Activated naive CD8-positive, alpha-beta T cell treated with anti-CD3 and anti-CD28 coated beads for 36 hours (primary cell): Measurements from ENCODE around the gene TSHZ2. TPM values are rescaled to one million over a fixed set of nuclear protein-coding genes. Genes with fewer than 3 reads are reported as not detected.

ENCODE experiments used
- DNase-seq: peaks from one replicate; pipeline ENCODE4 v3.0.0; 2021
- H3K27ac Mint-ChIP-seq: one replicate; pipeline ENCODE4 v1.8.0; 2022; ENCODE audit warnings: mild to moderate bottlenecking, moderate library complexity, mixed read lengths
- H3K27me3 Mint-ChIP-seq: one replicate; pipeline ENCODE4 v1.8.0; 2022; ENCODE audit warnings: mild to moderate bottlenecking, mixed read lengths
- H3K36me3 Mint-ChIP-seq: one replicate; pipeline ENCODE4 v1.8.0; 2021; ENCODE audit warnings: mild to moderate bottlenecking, mixed read lengths
- H3K4me1 Mint-ChIP-seq: one replicate; pipeline ENCODE4 v1.8.0; 2021; ENCODE audit warnings: mixed read lengths
- H3K4me3 Mint-ChIP-seq: one replicate; pipeline ENCODE4 v1.8.0; 2022; ENCODE audit warnings: mild to moderate bottlenecking, moderate library complexity, mixed read lengths
- H3K9me3 Mint-ChIP-seq: one replicate; pipeline ENCODE4 v1.8.0; 2022; ENCODE audit warnings: mixed read lengths
- total RNA-seq, 2 experiments: library from RNA; stranded (reverse); gene quantifications; one replicate each; pipeline ENCODE4 v1.2.3, GENCODE V29; 2021

Gene TSHZ2
- total RNA-seq, 2 experiments from 2014 or later: 0.54 to 0.74 TPM

DNA sequence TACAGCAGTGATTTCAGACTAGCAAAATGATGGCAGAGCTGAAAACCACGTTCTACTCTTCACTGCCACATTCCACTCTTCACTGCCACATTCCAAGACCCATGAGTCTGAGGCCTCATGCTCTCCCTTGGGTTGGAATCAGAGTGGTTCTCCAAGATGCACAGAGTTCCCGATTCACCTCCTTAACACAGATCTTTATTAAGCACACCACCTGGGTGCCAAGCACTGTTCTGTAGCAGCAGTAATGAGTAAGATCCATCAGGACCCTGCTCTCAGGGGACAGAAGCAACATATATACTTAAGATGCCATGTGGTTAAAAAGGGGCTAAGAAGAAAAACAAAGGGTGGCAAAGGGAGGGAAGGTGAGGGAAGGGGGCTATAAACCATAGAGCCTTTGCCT is 26.9 kb downstream of the TSHZ2 start:
- H3K27ac Mint-ChIP-seq: no peak overlapping the region
- H3K4me3 Mint-ChIP-seq: no peak overlapping the region
- H3K9me3 Mint-ChIP-seq: no peaks in the 10 kb centered on the region
- H3K27me3 Mint-ChIP-seq: no peaks in the 10 kb centered on the region
- peaks cover 3% of the 10 kb centered on the region for H3K36me3 Mint-ChIP-seq
- H3K4me1 Mint-ChIP-seq: peaks cover 28% of the 10 kb centered on the region
- no peak for DNase-seq

- H3K9me3 Mint-ChIP-seq: no peaks in the 10 kb centered on the region
- peaks cover 22% of the 10 kb centered on the region for H3K4me1 Mint-ChIP-seq
- peak overlapping the region; percentile 66 for H3K4me3 Mint-ChIP-seq
- DNase-seq: no peak
- peaks cover 3% of the 10 kb centered on the region for H3K36me3 Mint-ChIP-seq
- H3K27me3 Mint-ChIP-seq: no peaks in the 10 kb centered on the region
- H3K27ac Mint-ChIP-seq: peak overlapping the region; percentile 93
These were observed 29.5 kb downstream of the TSHZ2 start for GRCh38 chr20:53001498-53002301.

DNA sequence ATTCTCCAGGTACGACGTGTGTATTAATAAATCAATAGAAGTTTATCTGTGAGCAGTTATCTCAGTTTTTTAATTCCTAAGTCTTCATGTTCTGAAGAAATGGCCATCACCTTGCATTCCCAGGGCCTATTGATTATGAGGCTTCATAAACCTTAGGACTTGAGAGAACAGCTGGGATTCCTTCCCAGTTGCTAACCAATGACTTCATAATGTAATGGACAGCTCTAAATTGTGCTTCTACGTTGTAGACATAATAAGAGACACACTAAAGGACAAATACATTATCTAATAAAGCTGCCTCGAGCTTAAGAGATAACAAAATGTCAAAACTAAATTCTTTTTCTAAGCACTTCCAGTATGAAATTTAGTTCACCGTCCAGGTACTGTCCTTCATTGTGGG is 30.6 kb downstream of the TSHZ2 start:
- Mint-ChIP-seq H3K4me1 (peaks cover 22% of the 10 kb centered on the region), H3K36me3 (peaks cover 3% of the 10 kb centered on the region), H3K27ac (no peak overlapping the region), H3K27me3 (no peaks in the 10 kb centered on the region), H3K4me3 (no peak overlapping the region), H3K9me3 (no peaks in the 10 kb centered on the region)
- no peak for DNase-seq

GRCh38 chr20:53003420-53004154 is 31.4 kb downstream of the TSHZ2 start:
- Mint-ChIP-seq H3K27ac (no peak overlapping the region), H3K9me3 (no peaks in the 10 kb centered on the region), H3K27me3 (no peaks in the 10 kb centered on the region), H3K36me3 (peaks cover 3% of the 10 kb centered on the region), H3K4me3 (no peak overlapping the region), H3K4me1 (peaks cover 22% of the 10 kb centered on the region)
- DNase-seq: no peak

DNA sequence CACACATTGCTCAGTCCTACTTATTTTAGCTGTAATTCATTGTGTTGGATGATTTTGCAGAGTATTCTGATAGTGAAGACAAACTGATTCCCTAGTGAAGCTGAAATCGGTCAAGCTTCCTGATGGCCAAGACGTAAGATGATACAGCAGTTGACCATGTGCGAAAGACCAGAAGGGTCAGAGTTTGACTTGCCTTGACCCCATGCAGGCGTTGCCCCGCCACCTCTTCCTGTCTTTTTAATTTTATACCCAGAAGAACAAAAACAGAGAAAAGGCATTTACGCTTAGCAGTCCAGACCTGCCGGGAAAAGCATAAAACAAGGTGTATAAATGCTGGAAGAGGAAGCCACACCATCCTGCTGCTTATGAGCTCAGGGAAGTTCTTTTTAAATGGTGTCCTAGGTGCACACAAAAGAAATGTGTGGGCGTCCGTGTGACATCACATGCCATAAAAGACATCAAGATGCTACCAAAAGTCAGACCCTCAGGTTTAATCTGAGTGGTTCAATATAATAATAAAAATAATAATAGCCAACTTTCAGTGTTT is 32.2 kb downstream of the TSHZ2 start:
- no peak overlapping the region for H3K4me3 Mint-ChIP-seq
- no peaks in the 10 kb centered on the region for H3K9me3 Mint-ChIP-seq
- H3K27ac Mint-ChIP-seq: no peak overlapping the region
- peaks cover 20% of the 10 kb centered on the region for H3K4me1 Mint-ChIP-seq
- H3K27me3 Mint-ChIP-seq: no peaks in the 10 kb centered on the region
- no peak for DNase-seq
- peaks cover 3% of the 10 kb centered on the region for H3K36me3 Mint-ChIP-seq

DNA sequence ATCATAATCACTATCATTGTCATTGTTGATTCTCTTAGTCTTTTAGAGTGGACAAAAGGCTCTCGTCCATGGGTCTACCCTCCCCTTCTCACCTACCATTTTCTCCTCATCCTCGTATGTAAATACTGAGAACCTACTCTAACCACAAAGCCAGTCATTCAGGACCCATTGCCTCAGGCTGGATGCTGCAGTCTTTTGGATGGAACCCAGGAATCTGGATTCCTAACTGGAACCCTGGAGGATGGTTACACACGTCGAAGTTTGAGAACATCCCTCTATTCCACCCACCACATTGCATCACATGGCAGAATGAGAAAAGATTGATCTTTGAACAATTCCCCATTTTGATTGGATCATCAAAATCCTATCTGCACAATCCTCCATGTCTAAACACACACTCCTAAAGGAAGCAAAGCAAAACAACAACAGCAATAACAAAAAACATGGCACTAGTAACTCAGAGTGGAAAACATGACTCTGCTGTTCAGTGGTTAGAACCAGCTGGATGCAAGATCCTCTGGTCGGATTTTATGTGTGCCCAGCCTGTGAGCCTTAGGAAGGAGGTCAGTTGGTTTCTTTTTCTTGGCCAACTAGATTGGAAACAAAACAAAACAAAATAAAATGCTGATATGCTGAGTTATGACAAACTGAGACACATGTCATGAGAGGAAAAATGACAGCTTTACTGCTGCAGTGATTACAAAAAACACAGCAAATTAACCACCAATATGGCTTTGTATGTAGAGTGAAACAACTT is 38.0 kb downstream of the TSHZ2 start:
- H3K36me3 Mint-ChIP-seq: peaks cover 11% of the 10 kb centered on the region

GRCh38 chr20:53011640-53012039 is 39.5 kb downstream of the TSHZ2 start:
- Mint-ChIP-seq H3K9me3 (peaks cover 11% of the 10 kb centered on the region), H3K27me3 (peaks cover 4% of the 10 kb centered on the region), H3K4me1 (no peaks in the 10 kb centered on the region), H3K4me3 (no peak overlapping the region), H3K27ac (no peak overlapping the region), H3K36me3 (peaks cover 11% of the 10 kb centered on the region)
- no peak for DNase-seq

More for the DNA sequence above, 38.0 kb downstream of the TSHZ2 start:
- Mint-ChIP-seq H3K9me3 (peaks cover 11% of the 10 kb centered on the region), H3K27me3 (peaks cover 4% of the 10 kb centered on the region), H3K4me3 (no peak overlapping the region), H3K4me1 (no peaks in the 10 kb centered on the region), H3K27ac (no peak overlapping the region)
- no peak for DNase-seq

GRCh38 chr20:53013183-53013582 is 41.0 kb downstream of the TSHZ2 start:
- Mint-ChIP-seq H3K36me3 (peaks cover 11% of the 10 kb centered on the region), H3K27ac (no peak overlapping the region), H3K27me3 (peaks cover 4% of the 10 kb centered on the region), H3K4me1 (no peaks in the 10 kb centered on the region), H3K9me3 (peaks cover 11% of the 10 kb centered on the region), H3K4me3 (no peak overlapping the region)
- DNase-seq: no peak

DNA sequence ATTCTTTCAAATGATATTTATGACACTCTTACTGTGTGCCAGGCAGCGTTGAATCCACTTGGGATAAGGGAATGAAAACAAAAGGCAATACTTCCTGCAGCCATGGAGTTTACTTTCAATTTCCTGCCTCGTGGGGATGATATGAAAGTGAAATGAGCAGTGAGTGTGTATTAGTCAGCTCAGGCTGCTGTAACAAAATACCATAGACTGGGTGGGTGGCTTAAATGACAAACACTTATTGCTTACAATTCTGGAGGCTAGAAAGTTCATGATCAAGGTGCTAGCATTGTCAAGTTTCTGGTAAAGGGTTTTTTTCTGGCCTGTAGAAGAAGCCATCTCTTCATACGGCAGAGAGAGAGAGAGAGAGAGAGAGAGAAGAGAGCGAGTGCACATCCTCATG is 41.7 kb downstream of the TSHZ2 start:
- peaks cover 4% of the 10 kb centered on the region for H3K27me3 Mint-ChIP-seq
- H3K4me1 Mint-ChIP-seq: no peaks in the 10 kb centered on the region
- no peak for DNase-seq
- H3K27ac Mint-ChIP-seq: no peak overlapping the region
- H3K9me3 Mint-ChIP-seq: peaks cover 11% of the 10 kb centered on the region
- H3K36me3 Mint-ChIP-seq: peaks cover 11% of the 10 kb centered on the region
- no peak overlapping the region for H3K4me3 Mint-ChIP-seq

GRCh38 chr20:53016071-53016470 is 43.9 kb downstream of the TSHZ2 start:
- H3K27ac Mint-ChIP-seq: no peak overlapping the region
- H3K4me1 Mint-ChIP-seq: peaks cover 4% of the 10 kb centered on the region

GRCh38 chr20:53016534-53017042 is 44.4 kb downstream of the TSHZ2 start:
- no peak overlapping the region for H3K27ac Mint-ChIP-seq
- no peaks in the 10 kb centered on the region for H3K27me3 Mint-ChIP-seq
- peaks cover 14% of the 10 kb centered on the region for H3K9me3 Mint-ChIP-seq
- H3K4me1 Mint-ChIP-seq: peaks cover 9% of the 10 kb centered on the region
- H3K36me3 Mint-ChIP-seq: peaks cover 11% of the 10 kb centered on the region
- H3K4me3 Mint-ChIP-seq: no peak overlapping the region
- DNase-seq: no peak

More at GRCh38 chr20:53016071-53016470, 43.9 kb downstream of the TSHZ2 start:
- no peak for DNase-seq
- peaks cover 12% of the 10 kb centered on the region for H3K9me3 Mint-ChIP-seq
- no peaks in the 10 kb centered on the region for H3K27me3 Mint-ChIP-seq
- peaks cover 11% of the 10 kb centered on the region for H3K36me3 Mint-ChIP-seq
- no peak overlapping the region for H3K4me3 Mint-ChIP-seq

GRCh38 chr20:53017206-53017605 is 45.0 kb downstream of the TSHZ2 start:
- peaks cover 14% of the 10 kb centered on the region for H3K9me3 Mint-ChIP-seq
- no peak for DNase-seq
- no peaks in the 10 kb centered on the region for H3K27me3 Mint-ChIP-seq
- no peak overlapping the region for H3K4me3 Mint-ChIP-seq
- peaks cover 11% of the 10 kb centered on the region for H3K36me3 Mint-ChIP-seq
- no peak overlapping the region for H3K27ac Mint-ChIP-seq
- H3K4me1 Mint-ChIP-seq: peaks cover 16% of the 10 kb centered on the region

DNA sequence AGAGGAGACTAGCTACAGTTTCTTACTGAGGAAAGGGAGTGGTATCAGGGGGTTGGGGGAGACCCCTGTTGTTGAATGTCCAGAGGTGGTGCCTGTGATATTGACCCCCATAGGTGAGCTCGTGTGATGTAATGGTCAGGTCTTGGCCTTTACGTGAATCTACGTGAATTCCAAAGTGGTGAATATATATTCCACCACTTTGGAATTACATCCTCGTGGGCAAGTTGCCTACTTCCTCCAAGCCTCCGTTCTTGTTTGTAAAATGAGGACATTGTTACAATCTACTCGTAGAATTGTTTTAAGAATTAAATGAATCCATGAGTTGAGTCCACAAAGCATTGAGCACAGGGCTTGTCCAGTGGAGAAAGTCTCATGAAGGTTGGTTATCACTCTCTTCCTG is 47.3 kb downstream of the TSHZ2 start:
- Mint-ChIP-seq H3K36me3 (peaks cover 6% of the 10 kb centered on the region), H3K4me3 (no peak overlapping the region), H3K27me3 (no peaks in the 10 kb centered on the region), H3K4me1 (peaks cover 31% of the 10 kb centered on the region), H3K9me3 (peaks cover 11% of the 10 kb centered on the region), H3K27ac (no peak overlapping the region)
- DNase-seq: no peak

DNA sequence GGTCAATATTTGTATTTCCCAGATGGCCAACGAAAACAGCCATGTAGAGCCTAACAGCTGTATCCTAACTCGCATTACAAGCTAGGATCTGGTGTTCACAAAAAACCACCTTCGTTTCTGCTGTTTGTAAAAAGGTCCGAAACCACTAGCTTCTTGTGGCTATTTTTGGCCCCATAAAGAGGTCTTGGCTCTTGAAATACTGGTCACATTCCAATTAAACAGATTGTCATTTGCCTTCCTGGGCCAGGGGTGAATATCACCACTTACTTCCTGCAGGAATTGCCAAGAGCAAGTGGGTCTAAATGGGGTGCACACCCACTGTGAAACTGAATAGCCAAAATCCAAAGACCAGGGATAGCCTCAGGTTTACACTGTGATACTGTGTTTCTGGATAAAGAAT is 48.2 kb downstream of the TSHZ2 start:
- H3K4me1 Mint-ChIP-seq: peaks cover 31% of the 10 kb centered on the region
- no peaks in the 10 kb centered on the region for H3K27me3 Mint-ChIP-seq
- H3K27ac Mint-ChIP-seq: no peak overlapping the region
- peaks cover 5% of the 10 kb centered on the region for H3K9me3 Mint-ChIP-seq
- DNase-seq: no peak
- no peaks in the 10 kb centered on the region for H3K36me3 Mint-ChIP-seq
- no peak overlapping the region for H3K4me3 Mint-ChIP-seq

DNA sequence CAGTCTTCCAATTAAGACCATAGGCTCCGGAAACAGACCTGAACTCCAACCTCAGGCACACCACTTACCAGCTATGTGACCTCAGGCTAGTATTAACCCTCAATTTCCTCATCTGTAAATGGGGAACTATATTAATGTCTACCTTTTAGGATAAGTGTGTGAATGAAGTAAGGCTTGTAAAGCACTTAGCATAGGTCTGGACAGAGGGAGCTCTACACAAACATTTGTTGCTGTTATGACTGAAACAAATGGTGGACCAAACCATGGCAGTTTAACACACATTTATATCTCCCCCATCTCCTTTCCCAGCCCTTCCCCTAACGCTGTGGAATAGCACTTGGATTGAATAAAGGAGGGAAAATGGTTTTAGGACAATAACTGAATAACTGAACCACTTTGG is 48.7 kb downstream of the TSHZ2 start:
- no peak overlapping the region for H3K4me3 Mint-ChIP-seq
- H3K4me1 Mint-ChIP-seq: peaks cover 31% of the 10 kb centered on the region
- H3K36me3 Mint-ChIP-seq: no peaks in the 10 kb centered on the region
- H3K27me3 Mint-ChIP-seq: no peaks in the 10 kb centered on the region
- DNase-seq: no peak
- peaks cover 5% of the 10 kb centered on the region for H3K9me3 Mint-ChIP-seq
- H3K27ac Mint-ChIP-seq: no peak overlapping the region
